ENCODE results near the gene KPNB1.

KPNB1 gene

DNA sequence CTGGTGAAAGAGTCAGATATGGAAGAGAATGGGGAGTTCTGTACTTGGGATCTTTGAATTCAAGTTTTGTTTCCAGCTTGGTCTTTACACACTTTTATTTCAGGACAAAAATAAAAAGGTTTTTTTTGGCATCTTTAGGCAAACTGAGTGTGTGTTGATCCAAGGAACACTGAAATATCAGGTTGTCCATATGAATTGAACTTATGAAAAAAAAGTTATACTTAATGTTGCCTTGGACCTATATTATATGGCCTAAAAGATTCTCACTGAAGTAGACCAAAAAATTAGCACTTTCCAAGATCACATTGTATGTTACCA is 14.9 kb downstream of the KPNB1 start:
- Mint-ChIP-seq H3K9me3 (no peaks in the 10 kb centered on the region), H3K4me1 (no peaks in the 10 kb centered on the region), H3K27ac (no peak overlapping the region), H3K4me3 (no peak overlapping the region), H3K36me3 (ENCODE audit: low read depth) (peaks cover 75% of the 10 kb centered on the region), H3K27me3 (ENCODE audit: low read depth) (no peaks in the 10 kb centered on the region)
- TF ChIP-seq, protein P1, sequence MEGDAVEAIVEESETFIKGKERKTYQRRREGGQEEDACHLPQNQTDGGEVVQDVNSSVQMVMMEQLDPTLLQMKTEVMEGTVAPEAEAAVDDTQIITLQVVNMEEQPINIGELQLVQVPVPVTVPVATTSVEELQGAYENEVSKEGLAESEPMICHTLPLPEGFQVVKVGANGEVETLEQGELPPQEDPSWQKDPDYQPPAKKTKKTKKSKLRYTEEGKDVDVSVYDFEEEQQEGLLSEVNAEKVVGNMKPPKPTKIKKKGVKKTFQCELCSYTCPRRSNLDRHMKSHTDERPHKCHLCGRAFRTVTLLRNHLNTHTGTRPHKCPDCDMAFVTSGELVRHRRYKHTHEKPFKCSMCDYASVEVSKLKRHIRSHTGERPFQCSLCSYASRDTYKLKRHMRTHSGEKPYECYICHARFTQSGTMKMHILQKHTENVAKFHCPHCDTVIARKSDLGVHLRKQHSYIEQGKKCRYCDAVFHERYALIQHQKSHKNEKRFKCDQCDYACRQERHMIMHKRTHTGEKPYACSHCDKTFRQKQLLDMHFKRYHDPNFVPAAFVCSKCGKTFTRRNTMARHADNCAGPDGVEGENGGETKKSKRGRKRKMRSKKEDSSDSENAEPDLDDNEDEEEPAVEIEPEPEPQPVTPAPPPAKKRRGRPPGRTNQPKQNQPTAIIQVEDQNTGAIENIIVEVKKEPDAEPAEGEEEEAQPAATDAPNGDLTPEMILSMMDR (IDR thresholded peaks at IDR 0.05; ENCODE audit: unreplicated experiment in 3 of 3): no peak

DNA sequence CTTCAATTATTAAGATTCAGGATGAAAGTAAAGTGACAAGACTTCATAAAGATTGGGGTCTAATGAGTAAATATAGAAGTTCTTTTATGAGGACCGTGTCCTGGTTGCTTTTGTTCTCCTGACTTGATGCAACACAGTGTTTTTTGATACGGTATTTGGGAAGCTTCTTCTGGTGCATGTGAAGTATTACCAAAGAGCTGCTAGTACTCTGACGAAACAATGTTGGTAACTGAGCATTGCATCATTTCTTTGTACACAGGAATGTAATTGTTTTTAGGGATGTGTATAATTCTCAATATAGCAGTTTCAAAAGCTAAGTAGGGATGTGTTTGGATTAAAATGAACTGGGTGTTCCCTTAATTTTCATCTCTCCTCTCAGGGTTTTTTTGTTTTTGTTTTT is 15.9 kb downstream of the KPNB1 start:
- peaks cover 76% of the 10 kb centered on the region for H3K36me3 Mint-ChIP-seq (ENCODE audit: low read depth)
- TF ChIP-seq, protein P1 (IDR thresholded peaks at IDR 0.05; ENCODE audit: unreplicated experiment in 3 of 3): no peak
- no peak overlapping the region for H3K4me3 Mint-ChIP-seq
- H3K27ac Mint-ChIP-seq: no peak overlapping the region
- H3K4me1 Mint-ChIP-seq: no peaks in the 10 kb centered on the region
- H3K27me3 Mint-ChIP-seq (ENCODE audit: low read depth): no peaks in the 10 kb centered on the region
- H3K9me3 Mint-ChIP-seq: no peaks in the 10 kb centered on the region

DNA sequence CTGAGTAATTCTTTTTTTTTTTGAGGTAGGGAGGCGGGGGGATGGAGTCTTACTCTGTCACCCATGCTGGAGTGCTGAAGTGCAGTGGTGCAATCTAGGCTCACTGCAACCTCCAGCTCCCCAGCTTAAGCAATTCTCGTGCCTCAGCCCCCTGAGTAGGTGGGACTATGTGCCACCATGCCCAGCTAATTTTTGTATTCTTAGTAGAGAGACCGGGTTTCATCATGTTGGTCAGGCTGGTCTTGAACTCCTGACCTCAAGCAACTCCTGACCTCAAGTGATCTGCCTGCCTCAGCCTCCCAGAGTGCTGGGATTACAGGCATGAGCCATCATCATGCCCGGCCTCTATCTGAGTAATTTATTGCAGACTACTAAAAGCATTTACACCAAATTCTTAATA is 19.4 kb downstream of the KPNB1 start:
- Mint-ChIP-seq H3K36me3 (ENCODE audit: low read depth) (peaks cover 87% of the 10 kb centered on the region), H3K27me3 (ENCODE audit: low read depth) (no peaks in the 10 kb centered on the region), H3K9me3 (no peaks in the 10 kb centered on the region), H3K27ac (no peak overlapping the region), H3K4me3 (no peak overlapping the region), H3K4me1 (no peaks in the 10 kb centered on the region)
- TF ChIP-seq, protein P1 (IDR thresholded peaks at IDR 0.05; ENCODE audit: unreplicated experiment in 3 of 3): no peak

DNA sequence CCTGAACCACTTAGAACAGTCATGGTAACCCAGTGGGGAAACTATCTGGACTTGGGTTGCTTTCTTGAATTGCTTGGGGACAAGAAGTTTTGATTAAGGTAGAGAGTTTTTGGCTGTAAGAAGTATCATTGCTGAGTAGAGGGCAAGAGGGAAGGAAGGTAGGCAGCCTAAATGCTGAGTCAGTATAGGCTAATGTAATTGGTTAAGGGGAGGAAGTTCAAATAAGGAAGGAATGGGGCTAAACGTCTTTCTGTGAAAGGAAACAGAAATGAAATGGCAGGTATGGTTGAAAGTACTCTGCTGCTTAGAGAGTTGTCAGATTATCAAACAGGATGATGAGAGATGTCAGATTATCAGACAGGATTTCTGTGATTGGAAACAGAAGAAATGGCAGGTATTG is 20.3 kb downstream of the KPNB1 start:
- Mint-ChIP-seq H3K27ac (no peak overlapping the region), H3K27me3 (ENCODE audit: low read depth) (no peaks in the 10 kb centered on the region), H3K9me3 (no peaks in the 10 kb centered on the region), H3K36me3 (ENCODE audit: low read depth) (peaks cover 91% of the 10 kb centered on the region), H3K4me1 (no peaks in the 10 kb centered on the region), H3K4me3 (no peak overlapping the region)
- TF ChIP-seq, protein P1 (IDR thresholded peaks at IDR 0.05; ENCODE audit: unreplicated experiment in 3 of 3): no peak

DNA sequence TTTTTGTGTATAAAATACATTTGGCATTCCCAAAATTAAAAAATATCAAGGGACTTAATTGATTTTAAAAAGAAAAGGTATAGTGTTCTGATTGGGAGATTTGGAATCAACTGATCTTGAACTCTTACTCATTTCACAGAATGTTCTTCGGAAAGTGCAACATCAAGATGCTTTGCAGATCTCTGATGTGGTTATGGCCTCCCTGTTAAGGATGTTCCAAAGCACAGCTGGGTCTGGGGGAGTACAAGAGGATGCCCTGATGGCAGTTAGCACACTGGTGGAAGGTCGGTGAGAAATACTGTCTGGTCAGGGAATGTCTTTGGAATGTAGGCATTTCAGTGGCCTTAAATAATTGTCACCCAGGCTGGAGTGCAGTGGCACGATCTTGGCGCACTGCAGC is 24.8 kb downstream of the KPNB1 start:
- H3K27me3 Mint-ChIP-seq (ENCODE audit: low read depth): no peaks in the 10 kb centered on the region
- H3K9me3 Mint-ChIP-seq: no peaks in the 10 kb centered on the region
- no peak overlapping the region for H3K27ac Mint-ChIP-seq

More for the DNA sequence above, 24.8 kb downstream of the KPNB1 start:
- TF ChIP-seq, protein P1 (IDR thresholded peaks at IDR 0.05; ENCODE audit: unreplicated experiment in 3 of 3): no peak
- H3K4me1 Mint-ChIP-seq: no peaks in the 10 kb centered on the region
- H3K36me3 Mint-ChIP-seq (ENCODE audit: low read depth): peaks cover 90% of the 10 kb centered on the region
- no peak overlapping the region for H3K4me3 Mint-ChIP-seq
